Epidermal melanocyte (primary cell): Measurements from ENCODE around the gene OPTC.

Source experiments
- DNase-seq: peaks from one replicate; pipeline ENCODE4 v3.0.0; 2011; ENCODE audit warnings: low spot score; ENCODE audit not compliant: insufficient read length

The OPTC gene

DNA sequence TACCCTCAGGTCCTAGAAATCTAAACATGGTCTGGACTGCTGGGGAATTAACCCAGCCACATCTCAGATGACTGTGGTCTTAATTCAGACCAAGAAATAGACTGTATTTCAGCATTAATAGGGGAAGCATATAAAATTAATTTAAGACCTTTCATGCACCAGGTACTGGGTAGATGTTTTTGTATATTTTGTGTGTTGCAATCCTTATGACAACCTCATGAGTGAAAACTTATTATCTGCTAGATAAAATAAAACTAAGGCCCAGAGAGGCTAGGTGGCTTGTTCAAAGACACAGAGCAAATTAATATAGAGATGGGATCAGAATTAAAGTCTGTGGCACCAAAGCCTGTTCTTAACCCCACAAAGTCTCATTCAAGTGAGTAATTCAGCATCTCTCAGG is 40.1 kb downstream of the OPTC start:
- no peak for DNase-seq

DNA sequence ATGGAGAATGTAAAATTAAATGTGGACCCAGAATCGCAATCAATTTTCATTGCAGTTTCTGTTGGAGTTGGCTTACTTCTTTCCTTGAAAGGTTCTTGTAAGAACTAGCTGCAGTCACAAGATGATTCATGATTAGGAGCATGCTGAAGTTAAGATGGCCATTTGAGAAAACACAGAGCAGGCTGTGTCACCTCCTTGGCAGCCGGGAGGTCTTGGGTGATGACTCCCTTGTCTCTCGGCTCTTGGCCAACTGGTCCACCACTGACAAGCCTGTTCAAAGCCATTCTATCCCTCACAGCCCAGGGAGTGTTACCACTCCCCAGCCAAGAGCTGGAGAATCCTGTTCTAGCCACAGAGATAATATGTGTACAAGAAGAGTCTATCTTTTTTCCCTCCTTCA is 40.6 kb downstream of the OPTC start:
- DNase-seq, result no peak

DNA sequence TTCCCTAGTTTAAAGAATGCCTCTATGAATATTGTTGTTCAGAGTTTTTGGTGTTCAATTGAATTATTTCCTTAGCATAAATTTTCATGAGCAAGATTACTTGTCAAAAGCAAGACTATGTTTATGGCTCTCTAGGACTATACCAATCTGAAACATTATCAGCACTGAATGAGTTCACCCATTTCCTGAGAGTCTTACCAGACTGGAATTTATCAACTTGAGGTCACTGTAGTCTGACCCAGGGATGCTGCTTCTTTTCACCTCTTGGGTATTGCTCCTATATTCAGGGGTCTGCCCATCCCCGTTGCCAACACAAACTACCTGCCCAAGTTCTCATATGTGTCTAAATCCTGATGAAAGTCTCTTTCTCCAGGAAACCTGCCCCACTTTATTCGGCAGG is 42.6 kb downstream of the OPTC start:
- DNase-seq, result no peak

DNA sequence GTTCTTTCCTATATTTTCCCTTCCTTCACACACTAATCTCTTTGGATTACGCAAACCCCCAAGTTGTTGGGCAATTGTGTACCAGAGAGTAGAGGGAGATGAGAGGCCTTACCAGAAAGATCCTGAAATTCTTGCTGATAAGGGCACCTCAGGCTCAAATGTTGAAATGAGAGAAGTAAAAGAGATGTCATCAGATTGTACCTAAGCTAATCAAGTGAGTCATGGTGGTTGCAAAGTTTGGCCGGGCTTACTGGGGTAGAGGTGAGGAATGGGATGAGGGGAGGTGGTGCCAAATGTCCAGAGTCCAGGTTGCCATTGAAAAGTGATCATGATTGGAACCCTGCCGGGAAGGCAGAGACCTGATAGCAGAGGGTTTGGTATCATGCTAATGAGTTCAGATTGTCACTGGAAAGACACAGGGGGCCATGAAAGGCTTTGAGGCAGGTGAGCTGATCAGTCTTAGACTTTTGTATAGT is 43.1 kb downstream of the OPTC start:
- no peak for DNase-seq

DNA sequence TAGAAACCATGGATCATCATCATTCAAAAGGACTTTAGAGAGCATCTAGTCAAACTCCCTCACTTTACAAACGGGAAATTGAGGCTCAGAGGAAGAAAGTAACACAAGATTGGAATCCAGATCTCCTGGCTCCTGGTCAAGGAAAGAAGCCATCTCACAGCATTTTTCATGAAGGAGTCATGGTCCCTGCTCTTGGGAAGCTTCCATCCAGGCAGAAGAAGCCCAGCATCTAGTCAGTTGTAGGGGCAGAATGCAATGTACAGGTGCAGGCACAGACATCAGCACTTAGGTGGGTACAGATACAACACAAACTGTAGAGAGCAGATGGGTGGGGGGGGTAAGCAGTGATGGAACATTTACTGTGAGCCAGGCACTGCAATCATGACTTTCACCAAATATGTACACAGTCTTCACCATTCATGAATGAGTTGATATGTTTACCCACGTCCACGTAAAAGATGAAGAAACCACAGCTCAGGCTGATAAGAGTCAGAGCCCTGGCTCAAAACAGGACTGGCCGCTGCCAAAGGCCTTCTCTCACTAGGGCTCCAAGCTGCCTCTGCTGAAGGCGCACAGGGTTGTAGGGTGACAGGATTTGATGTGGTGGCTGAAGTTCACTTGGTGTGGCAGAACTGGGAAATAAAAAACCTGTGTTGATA is 44.0 kb downstream of the OPTC start:
- no peak for DNase-seq

DNA sequence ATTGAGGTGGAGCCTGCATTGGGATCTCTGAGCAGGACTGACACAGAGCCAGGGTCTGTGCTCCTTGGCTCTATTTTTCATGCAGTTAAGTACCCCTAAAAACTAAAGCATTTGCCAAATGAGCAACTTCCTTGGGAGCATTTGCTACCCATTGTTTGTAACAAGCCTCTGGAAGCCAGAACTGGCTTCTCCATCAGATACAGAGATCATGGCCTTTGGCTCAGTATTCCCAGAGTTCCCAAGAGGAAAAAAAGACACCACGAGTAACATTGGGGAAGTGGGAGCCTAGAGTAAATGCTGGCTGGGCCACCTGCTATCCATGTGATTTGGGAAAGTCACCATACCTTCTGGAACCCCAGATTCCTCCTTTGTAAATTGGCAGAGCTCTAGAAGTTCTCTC is 44.8 kb downstream of the OPTC start:
- DNase-seq, result no peak

DNA sequence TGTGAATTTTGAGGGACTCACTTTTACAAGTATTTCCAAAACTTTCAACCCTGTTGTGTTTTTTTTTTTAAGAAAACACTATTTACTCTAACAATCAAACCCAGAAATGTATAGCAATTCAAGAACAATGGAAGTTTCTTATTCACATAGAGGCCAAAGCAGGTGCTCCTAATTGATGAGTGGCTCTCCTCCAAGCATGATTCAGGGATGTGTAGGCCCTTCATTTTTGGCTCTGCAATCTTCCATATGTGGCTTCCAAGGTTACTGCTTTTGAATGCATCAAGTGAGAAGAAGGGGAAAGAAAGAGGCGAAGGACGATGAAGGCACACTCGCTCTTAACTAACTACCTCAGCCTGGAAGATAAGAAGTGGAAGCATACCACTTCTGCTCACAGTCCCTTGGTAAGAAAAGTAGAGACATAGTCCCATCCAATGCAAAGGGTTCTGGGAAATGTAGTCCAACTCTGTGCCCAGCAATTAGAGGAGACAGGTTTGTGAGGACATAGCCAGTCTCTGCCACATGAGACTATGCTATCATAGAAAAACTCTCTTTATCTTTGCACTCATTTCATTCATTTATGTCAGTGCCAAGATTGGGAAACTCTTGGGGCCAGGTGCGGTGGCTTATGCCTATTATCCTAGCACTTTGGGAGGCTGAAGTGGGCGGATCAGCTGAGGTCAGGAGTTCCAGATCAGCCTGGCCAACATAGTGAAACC is 46.0 kb downstream of the OPTC start:
- no peak for DNase-seq

DNA sequence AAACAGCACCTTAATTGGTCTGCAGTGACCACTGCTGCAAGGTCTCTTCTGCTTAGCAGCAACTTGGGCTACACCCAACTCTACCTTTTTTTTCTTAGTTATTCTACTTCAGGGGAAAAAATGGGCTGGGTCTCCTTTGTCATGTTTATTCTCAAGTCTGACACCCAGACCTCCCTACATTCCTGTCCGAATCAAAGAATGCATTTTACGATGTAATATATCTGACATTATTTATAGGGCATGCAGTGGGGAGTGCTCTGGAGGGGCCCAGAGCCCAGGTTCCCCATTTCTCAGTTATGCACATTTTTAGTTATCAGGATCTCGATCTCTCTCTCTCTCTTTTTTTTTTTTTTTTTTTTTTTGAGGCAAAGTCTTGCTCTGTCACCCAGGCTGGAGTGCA is 50.5 kb downstream of the OPTC start:
- DNase-seq, result no peak

DNA sequence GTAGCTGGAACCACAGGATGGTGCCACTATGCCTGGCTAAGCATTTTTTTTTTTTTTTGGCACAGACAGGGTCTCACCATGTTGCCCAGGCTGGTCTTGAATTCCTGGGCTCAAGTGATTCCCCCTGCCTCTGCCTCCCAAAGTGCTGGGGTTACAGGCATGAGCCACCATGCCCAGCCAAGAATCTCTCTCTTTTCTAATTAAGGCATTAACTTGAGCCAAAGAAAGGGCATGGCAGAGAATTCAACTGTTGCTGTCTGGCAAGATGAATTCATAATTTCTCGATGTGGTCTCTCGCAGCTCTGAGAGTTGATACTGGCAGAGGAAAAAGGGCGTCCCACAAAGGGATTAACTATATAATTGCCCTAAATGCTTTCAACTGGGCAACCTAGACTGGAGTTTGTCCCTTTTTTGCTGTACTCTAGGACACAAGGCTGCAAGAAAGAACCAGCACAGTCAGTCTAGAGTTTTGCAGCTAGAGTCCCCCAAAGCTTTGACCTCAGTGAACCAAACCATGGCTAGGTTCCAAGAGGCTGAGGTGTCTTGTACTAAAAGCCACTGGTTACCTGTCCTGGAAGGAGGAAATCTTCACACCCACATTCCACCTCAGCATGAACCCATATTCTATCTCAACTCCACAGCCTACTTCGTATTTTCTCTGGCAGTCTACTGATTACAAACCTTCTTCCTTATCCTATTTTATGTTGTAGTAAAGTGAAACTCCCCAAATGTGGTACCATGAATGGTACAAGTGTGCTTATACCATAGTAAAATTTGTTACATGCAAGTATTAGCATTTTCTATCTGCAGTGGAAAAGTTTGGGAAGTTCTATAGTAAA is 51.2 kb downstream of the OPTC start:
- DNase-seq, result no peak

DNA sequence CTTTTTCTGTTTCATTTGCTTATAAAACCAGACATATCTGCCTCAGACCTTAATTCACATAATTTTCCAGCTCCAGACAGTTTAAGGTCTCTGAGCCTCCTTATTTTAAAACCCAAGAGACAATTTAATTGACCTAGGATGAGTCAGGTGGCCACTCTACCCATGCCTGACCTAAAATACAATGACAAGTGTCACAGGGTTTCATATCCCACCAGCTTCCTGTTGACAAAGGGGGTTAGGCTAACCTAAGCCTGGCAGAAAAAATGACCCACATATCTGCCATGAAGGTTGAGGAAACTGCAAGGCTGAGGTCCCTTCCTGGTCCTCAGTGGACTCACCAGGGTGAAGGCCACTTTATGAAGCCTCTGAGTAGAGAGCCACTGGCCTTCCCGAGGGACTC is 52.3 kb downstream of the OPTC start:
- DNase-seq, result no peak

DNA sequence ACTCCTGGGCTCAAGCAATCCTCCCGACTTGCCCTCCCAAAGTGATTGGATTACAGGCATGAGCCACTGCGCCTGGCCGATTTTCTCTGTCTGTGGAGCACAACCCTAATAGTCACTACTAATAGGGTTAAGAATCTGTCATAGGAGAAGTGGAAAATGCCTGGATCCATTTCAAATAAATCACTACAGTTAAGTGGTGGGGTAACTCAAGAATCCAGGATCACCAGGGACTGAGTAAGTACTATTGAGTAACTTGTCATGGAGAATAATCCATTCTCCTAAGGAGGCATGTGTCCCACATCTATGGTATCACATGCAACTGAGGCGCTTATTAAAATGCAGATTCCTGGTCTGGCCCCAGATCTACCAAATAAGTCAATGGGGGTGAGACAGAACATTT is 53.2 kb downstream of the OPTC start:
- DNase-seq, result no peak

DNA sequence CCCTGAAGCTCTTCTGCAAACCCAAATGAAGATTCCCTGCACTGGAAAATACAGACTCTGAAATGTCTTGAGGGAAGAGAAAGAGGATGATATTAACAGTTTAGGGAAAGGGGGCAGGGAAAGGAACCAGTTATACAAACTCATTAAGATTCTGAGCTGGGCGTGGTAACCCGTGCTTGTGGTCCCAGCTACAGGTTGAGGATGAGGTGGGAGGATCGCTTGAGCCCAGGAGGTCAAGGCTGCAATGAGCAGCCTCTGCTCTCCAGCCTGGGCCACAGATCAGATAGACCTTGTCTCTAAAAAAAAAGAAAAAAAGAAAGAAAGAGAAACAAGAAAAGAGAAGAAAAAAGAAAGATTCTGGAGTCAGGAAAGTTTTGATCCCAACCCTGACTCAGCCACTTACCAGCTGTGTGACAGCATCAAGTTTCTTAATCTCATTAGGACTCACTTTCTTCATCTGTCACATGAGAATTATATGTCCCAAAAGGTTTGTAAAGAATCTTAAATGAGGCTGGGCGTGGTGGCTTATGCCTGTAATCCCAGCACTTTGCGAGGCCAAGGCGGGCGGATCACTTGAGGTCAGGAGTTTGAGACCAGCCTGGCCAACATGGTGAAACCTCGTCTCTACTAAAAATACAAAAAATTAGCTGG is 53.9 kb downstream of the OPTC start:
- DNase-seq, result no peak

DNA sequence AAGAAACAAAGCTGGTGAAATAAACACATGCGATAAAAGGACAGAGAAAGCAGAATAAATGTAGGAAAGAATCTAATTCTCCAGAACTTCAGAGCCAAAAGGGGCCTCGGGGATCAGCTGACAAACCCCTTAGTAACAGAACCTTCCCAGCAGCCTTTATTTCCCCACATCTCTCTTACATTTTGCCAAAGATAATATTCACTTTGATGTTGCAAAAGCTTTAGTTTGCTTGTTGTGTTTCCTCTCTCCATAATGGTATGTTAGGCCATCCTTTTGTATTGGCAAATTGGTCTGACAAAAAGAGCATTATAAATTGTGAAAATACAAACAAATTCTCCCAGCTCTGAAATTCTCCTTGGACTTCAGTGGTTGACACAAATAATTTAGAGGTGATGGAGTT is 54.9 kb downstream of the OPTC start:
- no peak for DNase-seq

DNA sequence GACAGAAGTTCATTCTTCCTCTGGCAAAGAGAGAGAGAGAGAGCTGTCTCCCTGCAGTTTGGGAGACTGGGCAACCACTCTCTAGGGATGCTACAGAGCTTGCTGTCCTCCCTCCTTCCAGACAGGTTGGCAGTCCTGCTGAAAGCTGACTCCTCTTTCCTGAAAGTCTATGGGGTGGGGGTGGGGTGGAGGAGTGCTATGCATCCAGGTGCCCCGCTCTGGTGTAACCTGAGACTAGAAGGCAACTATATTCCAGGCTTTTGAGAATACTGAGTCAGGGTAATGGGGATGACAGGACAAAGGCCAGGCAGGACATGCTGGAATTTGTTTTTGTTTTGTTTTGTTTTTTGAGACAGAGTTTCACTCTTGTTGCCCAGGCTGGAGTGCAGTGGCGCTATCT is 55.4 kb downstream of the OPTC start:
- no peak for DNase-seq

DNA sequence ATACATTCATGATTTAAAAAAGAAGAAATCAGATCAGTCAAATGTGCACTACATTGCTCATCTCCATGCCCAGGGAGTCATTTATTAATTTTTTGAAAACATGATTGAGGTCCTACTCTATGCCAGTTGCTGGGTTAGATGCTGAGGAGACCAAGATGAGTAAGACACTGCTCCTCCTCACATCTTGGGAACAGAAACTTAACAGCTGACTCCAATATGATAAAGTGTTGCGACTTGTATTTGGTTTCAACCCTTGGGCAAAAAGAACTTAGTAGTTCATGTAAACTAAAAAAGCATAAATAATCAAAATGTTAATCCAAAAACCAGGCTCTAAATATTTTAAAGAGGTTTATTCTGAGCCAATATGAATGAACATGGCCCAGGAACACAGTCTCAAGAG is 56.9 kb downstream of the OPTC start:
- DNase-seq, result no peak

DNA sequence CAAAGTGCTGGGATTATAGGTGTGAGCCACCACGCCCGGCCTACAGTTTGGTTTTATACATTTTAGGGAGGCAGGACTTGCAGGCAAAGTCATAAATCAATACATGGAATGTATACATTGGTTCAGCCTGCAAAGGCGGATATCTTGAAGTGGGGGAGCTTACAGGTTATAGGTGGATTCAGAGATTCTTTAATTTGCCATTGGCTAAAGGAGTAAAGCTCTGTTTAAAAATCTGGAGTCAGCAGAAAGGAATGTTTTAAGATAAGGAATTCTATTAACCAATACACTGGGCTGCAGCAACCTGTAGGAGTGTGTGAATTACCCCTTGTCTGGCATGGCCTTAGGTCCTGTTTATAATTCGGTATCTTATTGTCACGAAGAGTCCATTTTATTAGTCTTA is 57.6 kb downstream of the OPTC start:
- no peak for DNase-seq

DNA sequence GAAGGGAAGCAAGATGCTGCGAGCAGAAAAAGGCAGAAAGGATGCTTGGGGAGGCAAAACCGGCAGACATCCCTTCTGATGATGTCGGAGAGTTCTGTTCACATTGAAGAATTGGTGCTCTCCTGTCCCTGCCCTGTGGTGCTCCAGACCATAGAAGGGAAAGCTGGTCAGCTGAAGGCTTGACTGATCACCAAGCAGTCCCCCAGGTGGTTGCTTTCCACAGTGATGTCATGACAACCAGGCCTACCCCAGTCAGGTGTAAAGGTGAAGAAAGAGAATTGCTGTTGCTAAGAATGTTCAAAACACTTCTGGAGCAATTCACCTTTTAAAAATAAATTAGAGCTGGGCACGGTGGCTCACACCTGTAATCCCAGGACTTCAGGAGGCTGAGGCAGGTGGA is 59.5 kb downstream of the OPTC start:
- no peak for DNase-seq

DNA sequence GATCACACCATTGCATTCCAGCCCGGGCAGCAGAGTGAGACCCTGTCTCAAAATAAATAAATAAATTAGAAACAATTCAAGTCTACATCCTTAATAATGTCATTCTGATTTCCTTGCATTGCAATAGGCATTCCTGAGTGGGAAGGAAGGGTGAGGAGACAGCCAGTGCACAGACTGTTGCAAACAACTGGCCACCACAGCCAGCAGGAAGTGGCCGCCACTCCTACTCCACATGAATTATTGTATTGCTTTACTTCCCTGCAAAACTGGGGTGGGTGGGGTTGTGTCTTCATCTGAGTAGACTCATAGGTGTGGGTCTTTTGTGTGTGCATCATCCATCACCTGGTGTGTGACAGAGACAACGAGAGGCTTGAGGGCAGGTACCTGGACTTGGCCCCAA is 60.1 kb downstream of the OPTC start:
- DNase-seq, result no peak

DNA sequence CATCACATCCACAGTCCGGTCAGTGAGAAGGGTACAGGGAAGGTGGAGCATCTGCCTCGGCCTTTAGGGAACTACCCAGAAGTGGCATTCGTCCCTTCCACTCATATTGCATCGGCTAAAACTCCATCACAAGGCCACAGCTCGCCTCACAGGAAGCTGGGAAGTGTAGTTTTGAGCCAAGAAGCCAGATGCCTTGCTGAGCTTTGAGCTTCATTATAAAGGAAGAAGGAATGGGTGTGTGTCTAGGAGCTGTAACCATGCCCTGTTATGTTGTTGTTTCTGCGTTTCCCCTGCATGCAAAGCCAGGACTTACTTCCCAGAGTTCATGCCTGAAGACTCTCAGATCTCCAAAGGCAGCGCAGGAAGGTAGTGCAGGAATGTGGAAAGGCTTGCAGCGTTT is 61.1 kb downstream of the OPTC start:
- DNase-seq, result no peak

DNA sequence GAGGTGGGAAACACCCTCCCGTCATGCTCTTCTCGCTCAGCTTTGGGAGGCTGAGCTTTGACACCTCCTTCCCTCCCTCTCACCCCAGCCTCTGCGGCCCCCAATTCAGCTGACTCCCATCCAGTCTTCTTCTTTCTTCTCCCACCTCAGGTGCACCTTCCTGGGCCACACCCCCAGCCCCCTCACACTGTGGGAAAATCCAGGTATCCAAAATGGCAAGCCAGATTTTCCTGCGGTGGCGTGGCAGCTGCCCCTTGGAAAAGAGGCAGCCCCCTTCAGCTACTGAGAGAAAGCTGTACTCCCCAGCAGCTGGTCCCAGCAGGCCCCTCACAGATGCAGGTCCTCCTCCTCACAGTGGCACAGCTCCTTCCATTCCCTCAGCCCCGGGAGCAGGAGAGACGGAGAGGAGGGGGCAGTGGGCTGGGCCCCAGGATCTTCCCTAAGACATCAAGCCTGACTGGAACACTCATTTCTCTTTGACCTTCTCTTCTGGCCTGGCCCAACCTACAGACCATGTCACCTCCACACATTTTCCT is 61.6 kb downstream of the OPTC start:
- no peak for DNase-seq

DNA sequence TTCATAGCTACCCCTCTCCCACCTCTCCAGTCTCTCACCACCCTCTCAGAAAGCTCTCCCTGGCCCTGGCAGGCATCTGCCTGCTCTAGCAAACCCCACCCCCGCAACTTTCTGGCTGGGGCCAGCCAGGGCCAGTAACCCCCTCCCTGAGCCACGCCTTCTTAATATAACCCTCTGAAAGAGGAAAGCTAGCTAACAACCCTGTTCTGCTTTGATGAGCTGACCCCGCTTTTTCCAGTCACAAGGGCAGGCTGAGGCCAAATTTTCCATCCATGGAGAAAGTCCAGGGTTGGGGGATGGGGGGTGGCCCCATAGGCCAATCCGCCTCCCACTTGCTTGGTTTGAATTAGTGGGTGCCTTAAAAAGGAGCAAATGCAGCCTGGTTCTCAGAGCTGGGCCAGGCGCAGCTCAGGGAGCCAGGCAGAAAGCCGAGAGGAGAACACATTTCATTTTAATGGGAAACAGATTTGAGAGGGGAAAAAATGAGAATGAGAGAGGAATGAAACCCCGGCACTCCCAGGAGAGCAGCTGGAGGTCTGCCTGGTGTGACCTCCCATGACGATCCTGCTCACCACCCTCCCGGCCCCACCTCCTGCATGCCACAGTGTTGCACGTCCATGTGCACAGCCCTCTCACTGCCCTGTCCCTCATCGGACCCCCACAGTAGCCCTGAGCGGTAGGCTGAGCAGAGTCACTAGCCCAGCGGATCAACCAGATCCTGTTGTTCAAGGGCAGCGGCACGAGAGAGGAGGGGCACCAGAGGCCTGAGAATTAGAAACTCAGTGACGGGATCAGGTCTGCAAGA is 62.3 kb downstream of the OPTC start:
- no peak for DNase-seq
